Stimulated activated CD8-positive, alpha-beta memory T cell treated with anti-CD3 and anti-CD28 coated beads, Interleukin-15, amount 100 ng/mL, for 48 hours (primary cell): ENCODE measurements around the gene LRP6.
"Not testable (repeated sequence)": the region's sequence is repeated elsewhere in the genome, so short reads cannot be mapped to it uniquely, and the experiment has no call there.

ENCODE experiments used
- DNase-seq, 2 donors: peaks; one replicate each; pipeline ENCODE4 v3.0.0-alpha.2; 2020; ENCODE audit warnings: low read depth in 2 of 2

The LRP6 gene

DNA sequence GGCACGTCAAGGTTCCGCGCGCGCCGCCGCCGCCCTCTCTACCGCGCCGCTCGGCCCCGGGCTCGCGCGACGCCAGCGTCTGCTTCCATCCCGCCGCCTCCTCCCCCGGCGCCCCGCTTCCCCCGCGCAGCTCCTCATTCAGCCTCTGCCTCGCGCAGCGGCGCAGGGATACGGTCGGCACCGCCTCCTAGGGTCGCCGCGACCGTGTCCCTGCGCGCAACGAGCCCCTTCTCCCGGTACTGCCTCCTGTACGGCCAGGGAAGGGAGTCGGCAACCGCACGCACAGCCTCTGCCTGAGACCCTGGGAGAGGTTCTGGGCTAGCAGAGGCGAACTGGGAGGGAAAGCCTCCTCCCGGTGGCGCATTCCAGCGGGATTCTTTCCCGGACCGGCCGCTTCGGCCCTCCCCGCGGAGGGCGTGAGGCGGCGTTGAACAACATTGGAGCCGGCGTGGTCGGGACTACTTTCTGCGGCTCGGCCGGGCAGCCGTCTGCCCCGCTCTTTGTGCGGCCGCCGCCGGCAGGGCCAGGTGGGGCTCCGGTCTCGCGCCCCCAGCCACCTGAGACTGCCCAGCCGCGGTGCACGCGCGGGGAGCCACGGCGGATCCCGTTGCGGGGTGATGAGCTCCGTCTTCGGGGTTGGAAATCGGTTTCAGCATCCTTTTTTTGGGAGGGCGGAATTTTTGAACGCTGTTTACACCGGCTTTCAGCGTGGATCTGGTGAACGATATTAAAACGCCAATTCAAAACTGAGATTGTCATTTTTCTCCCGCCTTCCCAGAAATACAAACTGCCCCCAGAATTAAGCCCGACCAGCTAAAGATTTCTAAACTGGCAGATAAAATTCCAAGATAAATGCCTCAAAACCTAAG, at the start of gene LRP6:
Gene LRP6 (minus strand): TSS at position 172 of the 869 bp plus-strand sequence. CDS start 309 bp downstream, outside the sequence.
- DNase-seq, result peak; percentile 56 to 65

DNA sequence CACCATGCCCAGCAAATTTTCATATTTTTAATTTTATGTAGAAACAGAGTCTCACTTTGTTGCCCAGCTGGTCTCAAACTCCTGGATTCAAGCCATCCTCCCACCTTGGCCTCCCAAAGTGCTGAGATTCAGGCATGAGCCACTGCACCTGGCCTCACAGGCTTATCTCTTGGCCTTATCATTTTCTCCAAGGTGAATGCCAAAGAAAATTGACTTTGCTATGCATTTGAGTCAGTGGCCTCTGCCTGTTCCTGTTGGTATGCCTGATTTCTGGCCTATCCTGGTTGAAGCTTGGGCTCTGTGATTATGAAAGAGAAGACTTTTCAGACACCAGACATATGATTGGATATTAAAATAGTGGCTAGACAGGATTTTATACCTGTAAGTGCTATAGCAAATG, 49.0 kb upstream of the LRP6 start:
- no peak for DNase-seq

- not testable (repeated sequence) for DNase-seq
Observed at GRCh38 chr12:12310695-12311094, 43.9 kb upstream of the LRP6 start.

- no peak for DNase-seq
Observed at GRCh38 chr12:12305568-12306300, 38.9 kb upstream of the LRP6 start.

DNA sequence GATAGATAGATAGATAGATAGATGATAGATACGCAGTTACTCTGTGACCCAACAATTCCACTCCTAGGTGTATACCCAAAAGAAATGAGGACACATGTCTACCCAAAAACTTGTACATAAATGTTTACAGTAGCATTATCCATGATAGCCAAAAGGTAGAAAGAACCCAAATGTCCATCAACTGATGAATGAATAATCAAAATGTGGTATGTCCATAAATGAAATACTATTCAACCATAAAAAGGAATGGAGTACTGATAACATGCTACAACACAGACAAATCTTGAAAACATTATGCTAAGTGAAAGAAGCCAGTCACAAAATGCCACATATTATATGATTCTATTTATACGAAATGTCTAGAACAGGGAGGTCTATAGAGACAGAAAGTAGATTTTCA, 36.1 kb upstream of the LRP6 start:
- DNase-seq, result no peak

DNA sequence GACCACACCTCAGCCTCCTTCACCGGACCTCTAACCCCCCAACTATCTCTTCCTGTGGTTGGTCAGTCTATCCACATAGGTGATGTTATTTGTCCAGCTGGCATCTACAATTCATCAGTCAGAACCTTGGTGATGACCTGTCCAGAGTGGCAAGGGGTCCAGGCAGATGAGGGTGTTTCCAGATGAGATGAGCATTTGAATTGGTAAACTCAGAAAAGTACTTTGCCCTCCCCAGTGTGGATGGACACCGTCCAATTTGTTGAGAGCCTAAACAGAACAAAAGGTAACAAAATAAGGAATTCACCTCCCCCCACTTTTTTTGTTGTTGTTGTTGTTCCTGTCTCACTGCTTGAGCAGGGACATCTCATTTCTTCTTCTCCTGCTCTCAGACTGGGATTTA, 34.3 kb upstream of the LRP6 start:
- no peak for DNase-seq

DNA sequence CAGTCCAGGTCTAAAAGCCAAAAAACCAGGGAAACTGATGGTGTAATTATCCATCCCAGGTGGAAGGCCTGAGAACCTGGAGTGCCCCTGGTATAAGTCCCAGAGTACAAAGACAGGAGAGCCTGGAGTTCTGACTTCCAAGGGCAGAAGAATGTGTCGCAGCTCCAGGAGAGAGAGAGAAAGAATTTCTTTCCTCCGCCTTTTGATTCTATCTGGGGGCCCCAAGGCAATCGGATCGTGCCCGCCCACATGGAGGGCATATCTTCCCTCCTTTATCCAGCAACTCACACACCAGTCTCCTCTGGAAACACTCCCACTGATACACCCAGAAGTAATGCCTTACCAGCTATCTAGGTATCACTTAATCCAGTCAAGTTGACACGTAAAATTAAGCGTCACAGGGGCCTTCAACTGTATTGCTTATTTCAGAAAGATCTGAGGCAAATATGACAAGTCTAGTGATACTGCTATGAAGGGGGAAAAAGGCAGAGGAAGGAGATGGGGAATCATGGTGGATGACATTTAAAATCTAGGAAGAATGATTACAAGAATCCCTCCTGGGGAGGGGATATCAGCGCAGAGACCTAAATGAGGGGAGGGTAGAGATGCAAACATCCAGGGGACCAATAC, 30.5 kb upstream of the LRP6 start:
- DNase-seq, result no peak

- no peak for DNase-seq
Observed at GRCh38 chr12:12294215-12295005, 27.6 kb upstream of the LRP6 start.

GRCh38 chr12:12290206-12290605, 23.4 kb upstream of the LRP6 start:
- no peak for DNase-seq

GRCh38 chr12:12286441-12286840, 19.6 kb upstream of the LRP6 start:
- no peak for DNase-seq

DNA sequence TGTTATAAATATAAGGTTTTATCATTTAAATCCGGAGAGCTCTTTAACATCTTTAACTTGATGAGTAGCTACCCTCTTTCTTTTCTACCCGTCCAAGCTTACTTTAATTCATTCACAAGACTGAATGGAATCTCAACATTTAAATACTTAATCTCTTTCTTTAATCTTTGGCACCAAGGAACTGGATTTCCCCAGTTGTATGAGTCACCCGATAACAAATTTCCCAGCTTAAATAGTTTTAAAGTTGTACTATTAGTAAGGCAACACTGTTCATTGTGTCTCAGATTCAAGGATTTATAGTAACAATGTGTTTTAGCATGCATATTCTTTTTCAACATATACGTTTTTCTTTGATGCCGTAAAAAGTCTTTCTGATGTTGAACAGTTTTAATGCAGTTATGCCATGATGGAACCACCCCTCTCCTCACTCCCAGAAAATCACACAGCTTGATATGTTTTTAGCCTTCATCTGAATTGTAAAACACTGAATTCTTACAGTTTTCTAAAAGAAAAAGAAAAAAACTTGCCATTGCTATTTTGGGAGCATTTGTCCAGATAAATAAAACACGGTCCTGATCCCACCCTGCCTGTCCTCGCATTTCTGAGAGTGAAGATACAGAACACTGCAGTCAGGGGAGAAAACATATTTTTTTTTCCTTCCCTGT, 16.0 kb upstream of the LRP6 start:
- no peak for DNase-seq

DNA sequence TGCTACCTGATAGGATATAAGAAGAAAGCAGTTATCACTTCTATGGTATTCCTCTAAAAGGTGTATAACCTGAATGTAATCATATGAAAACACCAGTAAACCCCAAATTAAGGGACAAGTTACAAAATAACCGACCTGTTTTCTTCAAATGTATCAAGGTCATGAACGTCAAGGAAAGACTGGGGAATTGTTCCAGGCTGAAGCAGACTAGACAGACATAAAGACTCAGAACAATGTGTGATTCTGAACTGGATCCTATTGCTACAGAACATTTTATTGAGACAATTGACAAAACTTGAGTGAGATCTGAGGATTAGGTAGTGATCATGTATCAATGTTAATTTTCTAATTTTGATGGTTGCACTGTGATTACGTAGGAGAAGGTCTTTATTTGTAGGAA, 15.4 kb upstream of the LRP6 start:
- no peak for DNase-seq

DNA sequence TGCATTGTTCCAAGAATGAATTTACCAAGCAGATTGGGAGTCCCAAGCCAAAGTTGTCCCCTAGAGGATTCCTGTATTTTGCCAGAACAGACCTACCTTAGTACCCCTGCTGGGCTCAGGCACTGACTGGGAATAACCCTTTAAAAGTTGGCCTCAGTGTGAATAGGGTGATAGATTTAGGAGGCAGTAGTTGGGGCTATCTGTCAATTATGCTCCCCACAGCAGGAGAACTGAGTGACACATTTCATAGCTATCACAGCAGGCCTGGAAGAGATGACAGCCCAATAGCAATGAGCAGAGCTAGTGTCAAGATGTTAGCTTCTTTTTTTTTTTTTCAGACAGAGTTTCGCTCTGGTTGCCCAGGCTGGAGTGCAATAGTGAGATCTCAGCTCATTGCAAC, 14.3 kb upstream of the LRP6 start:
- no peak for DNase-seq

DNA sequence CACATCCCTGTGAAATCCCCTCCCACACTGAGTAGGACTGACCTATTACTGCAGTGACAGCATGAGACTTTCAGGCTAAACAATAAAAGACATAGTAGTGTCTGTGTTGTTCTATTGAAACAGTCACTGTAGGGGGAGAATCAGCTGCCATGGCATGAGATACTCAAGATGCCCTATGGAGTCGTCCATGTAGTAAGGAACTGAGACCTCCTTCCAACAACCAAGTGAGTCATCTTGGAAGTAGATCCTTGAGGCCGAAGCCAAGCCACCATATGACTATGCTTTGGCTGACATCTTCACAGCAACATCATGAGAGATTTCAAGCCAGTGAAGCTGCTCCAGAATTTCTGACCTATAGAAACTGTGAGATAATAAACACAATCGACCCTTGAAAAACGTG, 12.1 kb upstream of the LRP6 start:
- no peak for DNase-seq

DNA sequence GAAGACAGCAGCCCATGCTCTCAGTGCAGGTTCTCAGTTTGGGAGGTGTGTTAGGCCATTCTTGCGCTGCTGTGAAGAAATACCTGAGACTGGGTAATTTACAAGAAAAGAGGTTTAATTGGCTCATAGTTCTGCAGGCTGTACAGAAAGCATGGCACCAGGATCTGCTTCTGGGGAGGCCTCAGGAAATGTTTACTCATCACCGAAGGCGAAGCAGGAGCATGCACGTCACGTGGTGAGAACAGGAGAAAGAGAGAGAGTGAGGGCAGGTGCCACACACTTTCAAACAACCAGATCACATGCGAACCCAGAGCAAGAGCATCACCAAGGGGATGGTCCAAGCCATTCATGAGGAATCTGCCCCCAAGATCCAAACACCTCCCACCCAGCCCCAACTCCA, 9.0 kb upstream of the LRP6 start:
- DNase-seq, result no peak

DNA sequence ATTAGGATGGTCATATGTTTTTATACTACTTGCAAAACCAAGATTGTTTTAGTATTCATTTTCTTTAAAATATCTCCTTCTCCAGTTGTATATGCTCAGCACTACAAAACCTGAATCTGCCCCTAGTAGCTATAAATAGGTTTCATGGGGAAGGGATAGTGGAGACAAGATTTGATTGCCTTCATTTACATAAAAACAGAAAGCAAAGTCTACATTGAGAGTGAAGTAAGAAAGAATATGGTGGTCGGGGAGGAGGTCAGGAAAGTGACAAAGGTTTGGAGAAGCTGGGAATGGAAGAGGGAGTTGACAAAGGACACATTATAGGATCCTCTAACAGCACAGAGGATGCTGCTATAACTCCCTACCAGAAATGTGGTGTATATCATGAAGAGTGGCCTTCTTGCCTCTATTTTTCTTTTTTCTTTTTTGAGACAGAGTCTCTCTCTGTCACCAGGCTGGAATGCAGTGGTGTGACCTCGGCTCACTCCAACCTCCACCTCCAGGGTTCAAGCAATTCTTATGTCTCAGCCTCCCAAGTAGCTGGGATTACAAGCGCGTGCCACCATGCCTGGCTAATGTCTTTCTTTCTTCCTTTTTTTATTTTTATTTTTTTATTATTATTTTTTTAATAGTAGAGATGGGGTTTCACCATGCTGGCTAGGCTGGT, 6.6 kb upstream of the LRP6 start:
- no peak for DNase-seq

DNA sequence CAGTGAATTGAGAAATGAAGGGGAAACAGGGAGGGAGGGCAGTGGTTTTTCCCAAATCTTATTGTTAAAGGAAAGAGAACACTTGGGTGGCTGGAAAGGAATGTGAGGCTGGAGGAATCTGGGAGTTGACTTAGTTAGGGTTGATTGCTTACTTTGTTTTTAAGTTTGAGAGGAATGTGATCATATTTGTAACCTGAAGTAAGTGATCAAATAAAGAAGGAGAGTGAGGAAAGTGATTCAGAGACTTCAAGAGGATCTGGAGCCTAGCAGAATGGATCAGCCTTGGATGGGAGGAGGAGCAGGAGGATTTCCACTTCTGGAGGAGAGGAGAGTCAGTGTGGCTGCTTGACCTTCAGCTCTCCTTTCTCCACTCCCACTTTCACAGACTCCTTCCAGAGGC, 6.0 kb upstream of the LRP6 start:
- no peak for DNase-seq

- DNase-seq, result no peak
Observed at GRCh38 chr12:12270226-12270625, 3.4 kb upstream of the LRP6 start.

DNA sequence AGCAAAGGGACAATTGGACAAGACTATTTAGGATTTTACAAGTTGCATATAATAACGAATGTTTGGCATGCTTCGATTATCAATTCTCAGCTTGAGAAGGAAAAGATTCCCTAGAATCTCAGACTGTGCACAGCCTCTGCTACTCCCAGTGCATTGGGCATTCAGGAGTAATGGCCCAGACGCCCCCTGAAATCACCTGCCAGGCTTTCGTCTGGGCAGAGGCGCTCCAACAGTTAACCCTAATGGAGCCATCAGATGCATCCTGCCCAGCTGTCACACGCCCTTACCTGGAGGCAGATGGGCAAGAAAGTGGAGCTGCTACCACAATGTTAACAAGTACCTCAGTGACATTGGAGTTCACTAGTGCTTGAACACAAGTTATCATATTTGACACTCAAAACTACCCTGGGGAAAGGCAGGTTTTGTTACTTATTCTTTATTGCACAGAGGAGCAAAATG, 927 bp upstream of the LRP6 start:
- DNase-seq, result no peak

DNA sequence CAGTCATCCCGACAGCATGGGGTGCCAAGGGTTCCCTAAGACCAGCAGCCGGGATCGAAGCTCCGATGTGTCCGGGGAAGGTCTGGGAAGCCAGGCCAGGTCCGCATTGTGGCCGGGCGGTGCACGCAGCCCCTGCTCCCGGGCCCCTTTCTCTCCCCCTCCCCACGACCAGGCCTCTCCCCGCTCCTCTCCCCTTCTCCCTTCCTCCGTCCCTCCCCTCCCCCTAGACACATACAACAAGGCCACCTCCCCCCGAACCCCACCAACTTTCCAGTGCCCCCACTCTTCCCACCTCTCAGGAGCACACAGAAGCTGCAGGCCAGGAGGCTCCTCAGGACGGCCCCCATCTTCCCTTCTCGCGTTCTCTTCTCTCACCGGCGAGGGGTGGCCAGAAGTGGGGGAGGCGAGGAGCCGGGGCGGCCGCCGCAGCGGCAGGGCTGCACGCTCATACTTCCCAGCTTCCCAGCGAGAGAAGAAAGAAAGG, 413 bp downstream of the LRP6 start:
- DNase-seq, result no peak
